Endothelial cell (in vitro differentiated cells): Measurements from ENCODE around the gene TBC1D22A. TPM values are rescaled to one million over a fixed set of nuclear protein-coding genes. Genes with fewer than 3 reads are reported as not detected.
"Not testable (repeated sequence)": the region's sequence is repeated elsewhere in the genome, so short reads cannot be mapped to it uniquely, and the experiment has no call there.

ENCODE experiments used
- DNase-seq: peaks from one replicate; pipeline ENCODE4 v3.0.0; 2021; ENCODE audit warnings: low spot score
- H3K27ac Mint-ChIP-seq: one replicate; pipeline ENCODE4 v1.8.0; 2021; ENCODE audit warnings: mixed read lengths, inconsistent platforms; ENCODE audit not compliant: unreplicated experiment
- H3K27me3 Mint-ChIP-seq: one replicate; pipeline ENCODE4 v1.8.0; 2021; ENCODE audit warnings: mild to moderate bottlenecking, moderate library complexity, mixed read lengths, inconsistent platforms; ENCODE audit not compliant: unreplicated experiment
- H3K36me3 Mint-ChIP-seq: one replicate; pipeline ENCODE4 v1.8.0; 2021; ENCODE audit warnings: mild to moderate bottlenecking, low read depth, mixed read lengths, inconsistent platforms; ENCODE audit not compliant: unreplicated experiment
- H3K4me1 Mint-ChIP-seq: one replicate; pipeline ENCODE4 v1.8.0; 2021; ENCODE audit warnings: mild to moderate bottlenecking, mixed read lengths, inconsistent platforms; ENCODE audit not compliant: unreplicated experiment
- H3K4me3 Mint-ChIP-seq: one replicate; pipeline ENCODE4 v1.8.0; 2021; ENCODE audit warnings: mild to moderate bottlenecking, mixed read lengths, inconsistent platforms; ENCODE audit not compliant: unreplicated experiment
- H3K9me3 Mint-ChIP-seq: one replicate; pipeline ENCODE4 v1.8.0; 2021; ENCODE audit warnings: mixed read lengths, inconsistent platforms; ENCODE audit not compliant: unreplicated experiment
- CTCF ChIP-seq: fragments of 200-600 bp; sonication (generic); IDR thresholded peaks from one replicate; pipeline ENCODE4 v1.5.0; 2021; ENCODE audit warnings: antibody characterized with exemption; ENCODE audit not compliant: unreplicated experiment
- total RNA-seq: library from RNA; stranded (reverse); fragmentation: NEBNext Ultra II Directional; extraction: Animal tissue kit (Norgen Biotek cat#: 25700); gene quantifications from one replicate; pipeline ENCODE4 v1.2.1, GENCODE V29; 2021; ENCODE audit not compliant: unreplicated experiment

The TBC1D22A gene
- total RNA-seq, 1 donor from 2014 or later = 25.3 TPM

DNA sequence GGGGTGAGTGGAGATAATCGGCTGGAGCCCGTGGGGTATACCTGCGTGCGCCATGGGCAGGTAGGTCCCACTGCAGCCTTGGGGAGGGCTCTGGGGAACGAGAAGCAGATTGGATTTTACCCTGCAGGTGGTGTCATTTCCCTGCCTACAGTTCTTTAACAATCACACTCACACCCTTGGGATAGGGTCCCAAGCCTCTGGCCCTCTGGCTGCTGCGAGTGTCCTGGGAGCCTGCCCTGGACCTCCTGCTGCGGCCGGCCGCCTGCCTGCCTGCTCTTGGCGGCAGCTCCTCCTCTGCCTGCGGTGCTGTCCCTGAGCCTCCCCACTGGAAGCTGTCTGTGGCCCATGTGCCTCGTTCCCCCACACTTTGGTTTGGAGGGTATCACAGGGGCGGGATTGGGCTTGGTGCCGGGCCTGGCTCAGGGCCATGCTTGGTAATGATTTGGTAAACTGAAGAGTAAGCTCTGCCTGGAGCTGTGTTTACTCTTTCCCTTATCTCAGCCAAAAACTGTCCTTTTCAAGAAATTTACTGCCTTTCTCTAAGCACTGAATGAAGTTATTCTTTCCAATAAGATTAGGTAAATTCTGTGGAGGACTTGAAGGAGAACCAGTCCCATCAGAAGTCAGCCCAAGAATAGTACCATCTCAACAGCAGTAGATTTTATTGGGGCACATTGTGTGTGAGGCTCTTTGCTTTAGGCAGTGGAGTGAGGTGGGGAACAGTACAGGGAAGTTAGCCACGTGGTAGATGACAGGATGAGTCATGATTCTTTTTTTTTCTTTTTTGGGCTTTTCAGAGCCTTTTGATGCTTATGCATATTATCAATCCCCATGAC lies 53.7 kb downstream of the TBC1D22A start:
- no peak for DNase-seq
- Mint-ChIP-seq H3K9me3 (no peaks in the 10 kb centered on the region), H3K4me3 (no peak overlapping the region), H3K36me3 (peaks cover 14% of the 10 kb centered on the region), H3K27me3 (peaks cover 2% of the 10 kb centered on the region), H3K27ac (no peak overlapping the region), H3K4me1 (peaks cover 4% of the 10 kb centered on the region)
- TF ChIP-seq CTCF = no peak

- not testable (repeated sequence) for H3K9me3 Mint-ChIP-seq, H3K4me3 Mint-ChIP-seq
- H3K36me3 Mint-ChIP-seq = peaks cover 13% of the 10 kb centered on the region
Measured at GRCh38 chr22:46817390-46817789, 54.9 kb downstream of the TBC1D22A start.

GRCh38 chr22:46823248-46823647 lies 60.8 kb downstream of the TBC1D22A start:
- no peak for DNase-seq

More at GRCh38 chr22:46817390-46817789, 54.9 kb downstream of the TBC1D22A start:
- not testable (repeated sequence) for H3K27me3 Mint-ChIP-seq, DNase-seq, H3K4me1 Mint-ChIP-seq, H3K27ac Mint-ChIP-seq

GRCh38 chr22:46823654-46824053 lies 61.2 kb downstream of the TBC1D22A start:
- Mint-ChIP-seq H3K4me3 (no peak overlapping the region), H3K27me3 (peaks cover 8% of the 10 kb centered on the region), H3K36me3 (no peaks in the 10 kb centered on the region), H3K27ac (no peak overlapping the region), H3K4me1 (peaks cover 16% of the 10 kb centered on the region), H3K9me3 (no peaks in the 10 kb centered on the region)
- TF ChIP-seq CTCF = no peak
- no peak for DNase-seq

More at GRCh38 chr22:46823248-46823647, 60.8 kb downstream of the TBC1D22A start:
- no peak overlapping the region for H3K27ac Mint-ChIP-seq
- peaks cover 6% of the 10 kb centered on the region for H3K27me3 Mint-ChIP-seq
- no peaks in the 10 kb centered on the region for H3K9me3 Mint-ChIP-seq
- no peaks in the 10 kb centered on the region for H3K36me3 Mint-ChIP-seq
- H3K4me3 Mint-ChIP-seq = no peak overlapping the region
- TF ChIP-seq CTCF = no peak
- H3K4me1 Mint-ChIP-seq = peaks cover 12% of the 10 kb centered on the region

GRCh38 chr22:46824344-46824909 lies 62.0 kb downstream of the TBC1D22A start:
- H3K27ac Mint-ChIP-seq = no peak overlapping the region
- H3K4me3 Mint-ChIP-seq = no peak overlapping the region
- no peaks in the 10 kb centered on the region for H3K9me3 Mint-ChIP-seq
- no peaks in the 10 kb centered on the region for H3K36me3 Mint-ChIP-seq
- H3K27me3 Mint-ChIP-seq = peaks cover 9% of the 10 kb centered on the region
- DNase-seq = no peak
- peaks cover 20% of the 10 kb centered on the region for H3K4me1 Mint-ChIP-seq
- no peak for TF ChIP-seq CTCF
